RWPE2 (cell line): ENCODE data around the gene PTGES.
"Not testable (repeated sequence)": the region's sequence is repeated elsewhere in the genome, so short reads cannot be mapped to it uniquely, and the experiment has no call there.

Source experiments
- ATAC-seq: fragments of 200-7000 bp; cut with Tn5 transposase; 3 replicates; pipeline ENCODE4 v1.9.1; 2021; ENCODE audit warnings: low read depth
- DNase-seq: peaks from one replicate; pipeline ENCODE4 v3.0.0-alpha.2; 2020; ENCODE audit warnings: low spot score
- H3K27ac ChIP-seq: fragments of 450-650 bp; 2 replicates; pipeline ENCODE4 v1.5.1; 2017; ENCODE audit warnings: mild to moderate bottlenecking; ENCODE audit not compliant: poor library complexity, severe bottlenecking
- H3K27me3 ChIP-seq: fragments of 250-450 bp; sonication (Bioruptor Pico); 2 replicates; pipeline ENCODE4 v1.5.1; 2021; ENCODE audit warnings: mild to moderate bottlenecking, moderate library complexity; ENCODE audit not compliant: insufficient read depth, poor library complexity, severe bottlenecking
- H3K36me3 ChIP-seq: fragments of 250-450 bp; sonication (Bioruptor Pico); 2 replicates; pipeline ENCODE4 v1.5.1; 2020; ENCODE audit warnings: low read depth, mild to moderate bottlenecking, moderate library complexity
- H3K4me1 ChIP-seq: fragments of 250-450 bp; sonication (Bioruptor Pico); 2 replicates; pipeline ENCODE4 v1.5.1; 2021; ENCODE audit warnings: mild to moderate bottlenecking, moderate library complexity; ENCODE audit not compliant: insufficient read depth, poor library complexity, severe bottlenecking
- H3K4me3 ChIP-seq: fragments of 250-450 bp; sonication (Bioruptor Pico); 2 replicates; pipeline ENCODE4 v1.5.1; 2021; ENCODE audit warnings: mild to moderate bottlenecking, moderate library complexity; ENCODE audit not compliant: severe bottlenecking
- H3K9me3 ChIP-seq: fragments of 250-450 bp; sonication (Bioruptor Pico); 2 replicates; pipeline ENCODE4 v1.5.1; 2021; ENCODE audit warnings: mild to moderate bottlenecking, moderate library complexity; ENCODE audit not compliant: severe bottlenecking
- CTCF ChIP-seq: fragments of 450-650 bp; IDR thresholded peaks from one replicate; pipeline ENCODE4 v1.5.1; 2017; ENCODE audit warnings: mild to moderate bottlenecking, moderate library complexity; ENCODE audit not compliant: poor library complexity, severe bottlenecking

The PTGES gene

GRCh38 chr9:129776566-129776937 is 23.7 kb upstream of the PTGES start:
- H3K4me3 ChIP-seq: no peak overlapping the region

GRCh38 chr9:129776096-129776495 is 23.3 kb upstream of the PTGES start:
- not testable (repeated sequence) for DNase-seq, ATAC-seq, H3K9me3 ChIP-seq, H3K27me3 ChIP-seq, H3K27ac ChIP-seq, H3K36me3 ChIP-seq, H3K4me3 ChIP-seq
- peaks cover 21% of the 10 kb centered on the region for H3K4me1 ChIP-seq

More at GRCh38 chr9:129776566-129776937, 23.7 kb upstream of the PTGES start:
- no peak for TF ChIP-seq CTCF
- H3K9me3 ChIP-seq: no peaks in the 10 kb centered on the region
- H3K4me1 ChIP-seq: peaks cover 21% of the 10 kb centered on the region
- DNase-seq (no peak), ATAC-seq (no peak)
- no peaks in the 10 kb centered on the region for H3K27me3 ChIP-seq
- H3K27ac ChIP-seq: peak overlapping the region; percentile 68
- H3K36me3 ChIP-seq: no peaks in the 10 kb centered on the region

GRCh38 chr9:129775448-129775798 is 22.6 kb upstream of the PTGES start:
- DNase-seq (no peak), ATAC-seq (no peak)
- TF ChIP-seq CTCF: no peak
- Histone ChIP-seq H3K27ac (no peak overlapping the region), H3K36me3 (no peaks in the 10 kb centered on the region), H3K27me3 (no peaks in the 10 kb centered on the region), H3K9me3 (no peaks in the 10 kb centered on the region), H3K4me1 (peaks cover 21% of the 10 kb centered on the region), H3K4me3 (no peak overlapping the region)

- ATAC-seq (no peak), DNase-seq (no peak)
- no peak overlapping the region for H3K27ac ChIP-seq
- no peaks in the 10 kb centered on the region for H3K36me3 ChIP-seq
- H3K4me1 ChIP-seq: peaks cover 21% of the 10 kb centered on the region
- no peaks in the 10 kb centered on the region for H3K9me3 ChIP-seq
- no peaks in the 10 kb centered on the region for H3K27me3 ChIP-seq
- H3K4me3 ChIP-seq: no peak overlapping the region
- no peak for TF ChIP-seq CTCF
Measured at GRCh38 chr9:129774791-129775447, 22.1 kb upstream of the PTGES start.

GRCh38 chr9:129773262-129774048 is 20.6 kb upstream of the PTGES start:
- Histone ChIP-seq H3K9me3 (no peaks in the 10 kb centered on the region), H3K36me3 (no peaks in the 10 kb centered on the region), H3K4me3 (no peak overlapping the region), H3K27me3 (no peaks in the 10 kb centered on the region), H3K27ac (peak overlapping the region; percentile 26), H3K4me1 (peaks cover 21% of the 10 kb centered on the region)
- DNase-seq: peak; percentile 95
- TF ChIP-seq CTCF: no peak
- peak; percentile 69 for ATAC-seq
